B cell (primary cell): ENCODE results near the gene ABHD2.

Experiments
- EZH2 ChIP-seq: IDR thresholded peaks from 2 replicates; pipeline ENCODE4 v1.6.1; 2012; ENCODE audit warnings: borderline replicate concordance, low read depth, mild to moderate bottlenecking, moderate library complexity, low read length; ENCODE audit not compliant: insufficient read depth, poor library complexity, severe bottlenecking
- TF ChIP-seq, protein P1 (sequence below): fragments of 200-600 bp; IDR thresholded peaks from one replicate; pipeline ENCODE4 v1.8.0; 2022; ENCODE audit warnings: antibody characterized with exemption, mild to moderate bottlenecking

DNA sequence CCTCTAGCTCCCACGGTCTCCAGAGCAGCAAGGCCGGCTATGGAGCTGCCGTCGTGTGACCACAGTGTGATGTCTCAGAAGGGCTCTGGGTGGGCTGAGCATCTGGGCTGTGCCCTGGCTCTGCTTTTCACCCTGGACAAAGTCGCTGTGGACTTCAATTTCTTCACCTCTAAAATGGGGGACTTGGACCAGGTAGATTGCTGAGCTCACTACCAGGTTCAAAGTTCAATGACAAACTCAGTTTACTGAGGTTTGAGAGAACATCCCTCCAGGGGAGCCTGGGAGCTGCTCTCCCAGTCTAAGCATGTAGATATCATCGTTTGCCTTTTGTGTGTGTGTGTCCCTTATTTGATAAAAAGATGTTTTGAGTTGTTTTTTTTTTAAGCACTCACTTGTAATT lies 108.0 kb downstream of the ABHD2 start:
- TF ChIP-seq, protein P1, sequence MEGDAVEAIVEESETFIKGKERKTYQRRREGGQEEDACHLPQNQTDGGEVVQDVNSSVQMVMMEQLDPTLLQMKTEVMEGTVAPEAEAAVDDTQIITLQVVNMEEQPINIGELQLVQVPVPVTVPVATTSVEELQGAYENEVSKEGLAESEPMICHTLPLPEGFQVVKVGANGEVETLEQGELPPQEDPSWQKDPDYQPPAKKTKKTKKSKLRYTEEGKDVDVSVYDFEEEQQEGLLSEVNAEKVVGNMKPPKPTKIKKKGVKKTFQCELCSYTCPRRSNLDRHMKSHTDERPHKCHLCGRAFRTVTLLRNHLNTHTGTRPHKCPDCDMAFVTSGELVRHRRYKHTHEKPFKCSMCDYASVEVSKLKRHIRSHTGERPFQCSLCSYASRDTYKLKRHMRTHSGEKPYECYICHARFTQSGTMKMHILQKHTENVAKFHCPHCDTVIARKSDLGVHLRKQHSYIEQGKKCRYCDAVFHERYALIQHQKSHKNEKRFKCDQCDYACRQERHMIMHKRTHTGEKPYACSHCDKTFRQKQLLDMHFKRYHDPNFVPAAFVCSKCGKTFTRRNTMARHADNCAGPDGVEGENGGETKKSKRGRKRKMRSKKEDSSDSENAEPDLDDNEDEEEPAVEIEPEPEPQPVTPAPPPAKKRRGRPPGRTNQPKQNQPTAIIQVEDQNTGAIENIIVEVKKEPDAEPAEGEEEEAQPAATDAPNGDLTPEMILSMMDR, result no peak
- no peak for TF ChIP-seq EZH2
